Endodermal cell (in vitro differentiated cells): Measurements from ENCODE around the gene SMG6. TPM values are rescaled to one million over a fixed set of nuclear protein-coding genes. Genes with fewer than 3 reads are reported as not detected.

ENCODE experiments used
- DNase-seq: peaks from one replicate; pipeline ENCODE4 v3.0.0-alpha.2; 2017
- H3K27ac ChIP-seq: 2 replicates; pipeline ENCODE4 v1.5.1; 2013; ENCODE audit warnings: mild to moderate bottlenecking, low read depth, low read length, moderate library complexity
- H3K27me3 ChIP-seq: 2 replicates; pipeline ENCODE4 v1.6.1; 2013; ENCODE audit warnings: mild to moderate bottlenecking, low read length, moderate library complexity; ENCODE audit not compliant: insufficient read depth, control insufficient read depth, poor library complexity, severe bottlenecking
- H3K36me3 ChIP-seq: 2 replicates; pipeline ENCODE4 v1.7.0; 2013; ENCODE audit warnings: mild to moderate bottlenecking, low read length, moderate library complexity; ENCODE audit not compliant: control insufficient read depth, insufficient read depth
- H3K4me1 ChIP-seq: one replicate; pipeline ENCODE4 v1.7.0; 2013; ENCODE audit warnings: low read length; ENCODE audit not compliant: control insufficient read depth, insufficient read depth
- H3K4me3 ChIP-seq: 2 replicates; pipeline ENCODE4 v1.5.1; 2013; ENCODE audit warnings: mild to moderate bottlenecking, low read length, moderate library complexity
- H3K9ac ChIP-seq: 2 replicates; pipeline ENCODE4 v1.6.1; 2013; ENCODE audit warnings: mild to moderate bottlenecking, low read length, moderate library complexity; ENCODE audit not compliant: poor library complexity, severe bottlenecking; ENCODE audit errors: extremely low read depth
- H3K9me3 ChIP-seq: 2 replicates; pipeline ENCODE4 v1.6.1; 2013; ENCODE audit warnings: mild to moderate bottlenecking, low read length, moderate library complexity; ENCODE audit not compliant: control insufficient read depth
- H3K27ac Mint-ChIP-seq: 2 replicates; pipeline ENCODE4 v1.8.0; 2020; ENCODE audit warnings: mixed read lengths
- H3K27me3 Mint-ChIP-seq: 2 replicates; pipeline ENCODE4 v1.8.0; 2021; ENCODE audit warnings: mild to moderate bottlenecking, mixed read lengths; ENCODE audit not compliant: insufficient read depth
- H3K36me3 Mint-ChIP-seq: 2 replicates; pipeline ENCODE4 v1.8.0; 2020; ENCODE audit warnings: low read depth, mixed read lengths
- H3K4me1 Mint-ChIP-seq: 2 replicates; pipeline ENCODE4 v1.8.0; 2020; ENCODE audit warnings: mixed read lengths
- H3K4me3 Mint-ChIP-seq: 2 replicates; pipeline ENCODE4 v1.8.0; 2020; ENCODE audit warnings: mild to moderate bottlenecking, moderate library complexity, mixed read lengths
- H3K9me3 Mint-ChIP-seq: 2 replicates; pipeline ENCODE4 v1.8.0; 2020; ENCODE audit warnings: mild to moderate bottlenecking, mixed read lengths
- WGBS, 2 experiments: methylation state at CpG; one replicate each; pipeline versions ENCODE4 v1.1.5 to v1.1.7; 2013; ENCODE audit warnings: missing lambda C conversion rate in 2 of 2, mixed read lengths in 1 of 2; ENCODE audit not compliant: insufficient coverage in 1 of 2, insufficient read length in 1 of 2; 5-methylcytosine and 5-hydroxymethylcytosine counted together
- microRNA-seq: library from miRNA; unstranded; fragments of <30 nt; microRNA quantifications from one replicate; pipeline ENCODE4 v1.2.0, GENCODE V29; 2020; ENCODE audit warnings: borderline microRNAs expressed
- total RNA-seq, 2 donors: library from RNA; stranded (reverse); fragmentation: NEBNext Ultra II Directional in 1 of 2; extraction: Animal tissue kit (Norgen Biotek cat#: 25700) in 1 of 2; gene quantifications; 2 replicates in 1 of 2; 3 replicates in 1 of 2; pipeline ENCODE4 v1.2.1, GENCODE V29; 2021
- TF ChIP-seq, protein P1 (sequence below): fragments of 200-600 bp; sonication (generic); conservative IDR thresholded peaks from 2 replicates; pipeline ENCODE4 v1.5.0; 2021; ENCODE audit warnings: antibody characterized with exemption, mild to moderate bottlenecking

SMG6 gene
- total RNA-seq, 2 donors from 2014 or later, result 44.3 to 56.7 TPM

- peak; percentile 84 for DNase-seq
- WGBS, 2 experiments, result 30 to 47% methylated on average over 12 to 24 of the region's 24 CpGs
- no peaks in the 10 kb centered on the region for H3K9me3 ChIP-seq
- H3K4me1 ChIP-seq, result peaks cover 9% of the 10 kb centered on the region
- TF ChIP-seq, protein P1, sequence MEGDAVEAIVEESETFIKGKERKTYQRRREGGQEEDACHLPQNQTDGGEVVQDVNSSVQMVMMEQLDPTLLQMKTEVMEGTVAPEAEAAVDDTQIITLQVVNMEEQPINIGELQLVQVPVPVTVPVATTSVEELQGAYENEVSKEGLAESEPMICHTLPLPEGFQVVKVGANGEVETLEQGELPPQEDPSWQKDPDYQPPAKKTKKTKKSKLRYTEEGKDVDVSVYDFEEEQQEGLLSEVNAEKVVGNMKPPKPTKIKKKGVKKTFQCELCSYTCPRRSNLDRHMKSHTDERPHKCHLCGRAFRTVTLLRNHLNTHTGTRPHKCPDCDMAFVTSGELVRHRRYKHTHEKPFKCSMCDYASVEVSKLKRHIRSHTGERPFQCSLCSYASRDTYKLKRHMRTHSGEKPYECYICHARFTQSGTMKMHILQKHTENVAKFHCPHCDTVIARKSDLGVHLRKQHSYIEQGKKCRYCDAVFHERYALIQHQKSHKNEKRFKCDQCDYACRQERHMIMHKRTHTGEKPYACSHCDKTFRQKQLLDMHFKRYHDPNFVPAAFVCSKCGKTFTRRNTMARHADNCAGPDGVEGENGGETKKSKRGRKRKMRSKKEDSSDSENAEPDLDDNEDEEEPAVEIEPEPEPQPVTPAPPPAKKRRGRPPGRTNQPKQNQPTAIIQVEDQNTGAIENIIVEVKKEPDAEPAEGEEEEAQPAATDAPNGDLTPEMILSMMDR, result no peak
- H3K9ac ChIP-seq, result no peak overlapping the region
- Mint-ChIP-seq H3K9me3 (no peaks in the 10 kb centered on the region), H3K4me3 (no peak overlapping the region), H3K4me1 (peaks cover 20% of the 10 kb centered on the region), H3K27ac (no peak overlapping the region), H3K27me3 (peaks cover 42% of the 10 kb centered on the region), H3K36me3 (peaks cover 45% of the 10 kb centered on the region)
- no peak overlapping the region for H3K27ac ChIP-seq
- peaks cover 49% of the 10 kb centered on the region for H3K36me3 ChIP-seq
- H3K27me3 ChIP-seq, result no peaks in the 10 kb centered on the region
- H3K4me3 ChIP-seq, result no peak overlapping the region
Observed at GRCh38 chr17:2011411-2012371, 291.9 kb downstream of the SMG6 start.

Small RNAs within 50 kb of the gene (microRNA-seq; reads per million reads assigned to microRNA genes)
- gene MIR132, result 46.7 reads per million, percentile 67 among the genes with 10 or more reads in this experiment
- gene MIR212, result 1.9 reads per million, percentile 9 among the genes with 10 or more reads in this experiment

Other genes starting within 250 kb of the SMG6 start
- under 1 TPM; 0.13 to 0.57 TPM for gene HIC1, start 248.7 kb downstream of the SMG6 start, total RNA-seq
- 10 to 100 TPM; 10.2 to 38.0 TPM for gene SRR, start 165 bp upstream of the SMG6 start, total RNA-seq
- gene TSR1, start 32.7 kb upstream of the SMG6 start, total RNA-seq, result 10 to 100 TPM; 40.1 to 43.3 TPM
- gene SGSM2, start 33.7 kb upstream of the SMG6 start, total RNA-seq, result 10 to 100 TPM; 62.5 to 77.3 TPM
- 10 to 100 TPM; 25.3 to 30.2 TPM for gene MNT, start 97.3 kb upstream of the SMG6 start, total RNA-seq
- gene METTL16, start 208.1 kb upstream of the SMG6 start, total RNA-seq, result 10 to 100 TPM; 51.5 to 59.6 TPM